WERI-Rb-1 (cell line): ENCODE results near the gene GATA6.

ENCODE experiments used
- DNase-seq: peaks from one replicate; pipeline ENCODE4 v3.0.0-alpha.2; 2020
- H3K27ac ChIP-seq: fragments of 250-450 bp; sonication (Bioruptor Pico); 2 replicates; pipeline ENCODE4 v1.5.1; 2020; ENCODE audit warnings: mild to moderate bottlenecking, moderate library complexity
- H3K27me3 ChIP-seq: fragments of 250-450 bp; sonication (Bioruptor Pico); 2 replicates; pipeline ENCODE4 v1.5.1; 2021; ENCODE audit warnings: mild to moderate bottlenecking, low read depth, moderate library complexity; ENCODE audit not compliant: insufficient read depth, severe bottlenecking
- H3K36me3 ChIP-seq: fragments of 250-450 bp; sonication (Bioruptor Pico); 2 replicates; pipeline ENCODE4 v1.5.1; 2020; ENCODE audit warnings: mild to moderate bottlenecking, moderate library complexity
- H3K4me3 ChIP-seq: 2 replicates; pipeline ENCODE4 v1.5.1; 2011; ENCODE audit warnings: low read depth, mild to moderate bottlenecking, control low read depth, low read length
- H3K9me3 ChIP-seq: fragments of 250-450 bp; sonication (Bioruptor Pico); 2 replicates; pipeline ENCODE4 v1.5.1; 2021; ENCODE audit warnings: mild to moderate bottlenecking, moderate library complexity; ENCODE audit not compliant: severe bottlenecking
- CTCF ChIP-seq: IDR thresholded peaks from 2 replicates; pipeline ENCODE4 v1.5.1; 2011; ENCODE audit warnings: low read depth, mild to moderate bottlenecking, control low read depth, inconsistent platforms, low read length

GATA6 gene

GRCh38 chr18:22223965-22224322 is 54.6 kb downstream of the GATA6 start:
- no peak for DNase-seq
- no peak overlapping the region for H3K27ac ChIP-seq
- H3K4me3 ChIP-seq, result no peak overlapping the region
- H3K9me3 ChIP-seq, result peaks cover 3% of the 10 kb centered on the region
- no peak for TF ChIP-seq CTCF
- H3K27me3 ChIP-seq, result peaks cover 67% of the 10 kb centered on the region
- no peaks in the 10 kb centered on the region for H3K36me3 ChIP-seq

GRCh38 chr18:22224339-22224738 is 55.0 kb downstream of the GATA6 start:
- peaks cover 3% of the 10 kb centered on the region for H3K9me3 ChIP-seq
- no peaks in the 10 kb centered on the region for H3K36me3 ChIP-seq
- no peak for TF ChIP-seq CTCF
- no peak overlapping the region for H3K27ac ChIP-seq
- H3K27me3 ChIP-seq, result peaks cover 69% of the 10 kb centered on the region
- no peak for DNase-seq
- H3K4me3 ChIP-seq, result no peak overlapping the region

GRCh38 chr18:22226801-22227200 is 57.4 kb downstream of the GATA6 start:
- Histone ChIP-seq H3K4me3 (no peak overlapping the region), H3K27ac (no peak overlapping the region), H3K27me3 (peaks cover 63% of the 10 kb centered on the region), H3K9me3 (no peaks in the 10 kb centered on the region), H3K36me3 (no peaks in the 10 kb centered on the region)
- no peak for DNase-seq
- no peak for TF ChIP-seq CTCF

GRCh38 chr18:22228976-22229375 is 59.6 kb downstream of the GATA6 start:
- Histone ChIP-seq H3K27ac (no peak overlapping the region), H3K9me3 (no peaks in the 10 kb centered on the region), H3K27me3 (peaks cover 51% of the 10 kb centered on the region), H3K36me3 (no peaks in the 10 kb centered on the region), H3K4me3 (no peak overlapping the region)
- TF ChIP-seq CTCF, result no peak
- DNase-seq, result no peak

GRCh38 chr18:22229456-22230124 is 60.2 kb downstream of the GATA6 start:
- Histone ChIP-seq H3K9me3 (no peaks in the 10 kb centered on the region), H3K36me3 (no peaks in the 10 kb centered on the region), H3K27me3 (peaks cover 48% of the 10 kb centered on the region), H3K4me3 (no peak overlapping the region), H3K27ac (no peak overlapping the region)
- no peak for TF ChIP-seq CTCF
- DNase-seq, result no peak

- no peak overlapping the region for H3K4me3 ChIP-seq
- H3K27me3 ChIP-seq, result peaks cover 50% of the 10 kb centered on the region
- H3K9me3 ChIP-seq, result no peaks in the 10 kb centered on the region
- H3K36me3 ChIP-seq, result no peaks in the 10 kb centered on the region
- no peak for TF ChIP-seq CTCF
- no peak overlapping the region for H3K27ac ChIP-seq
- no peak for DNase-seq
These were observed 61.1 kb downstream of the GATA6 start for GRCh38 chr18:22230471-22230945.
